ENCODE data around the gene PEAK1. TPM values are rescaled to one million over a fixed set of nuclear protein-coding genes. Genes with fewer than 3 reads are reported as not detected.
"Not testable (repeated sequence)": the region's sequence is repeated elsewhere in the genome, so short reads cannot be mapped to it uniquely, and the experiment has no call there.

The PEAK1 gene
- polyA plus RNA-seq, 3 donors from 2014 or later = 0.77 to 7.2 (median 2.5) TPM

GRCh38 chr15:77168141-77168540 is 251.8 kb downstream of the PEAK1 start:
- Mint-ChIP-seq H3K36me3 (peaks cover 0 to 8% (median 4%) of the 10 kb centered on the region in 3 donors), H3K27ac (no peak overlapping the region), H3K9me3 (peaks cover 0 to 1% (median 0%) of the 10 kb centered on the region in 6 donors), H3K4me3 (no peak overlapping the region), H3K27me3 (ENCODE audit: low read depth in 3 of 3) (no peaks in the 10 kb centered on the region), H3K4me1 (peaks cover 42 to 72% of the 10 kb centered on the region in 2 donors)
- DNase-seq = no peak

GRCh38 chr15:77167406-77167805 is 252.5 kb downstream of the PEAK1 start:
- Mint-ChIP-seq H3K4me3 (no peak overlapping the region), H3K27ac (no peak overlapping the region), H3K4me1 (peaks cover 50 to 78% of the 10 kb centered on the region in 2 donors), H3K36me3 (peaks cover 0 to 8% (median 4%) of the 10 kb centered on the region in 3 donors), H3K27me3 (ENCODE audit: low read depth in 3 of 3) (peaks cover 0 to 2% (median 0%) of the 10 kb centered on the region in 3 donors), H3K9me3 (peaks cover 0 to 1% (median 0%) of the 10 kb centered on the region in 6 donors)
- DNase-seq = no peak

- H3K4me1 Mint-ChIP-seq = peaks cover 69 to 86% of the 10 kb centered on the region in 2 donors
- H3K9me3 Mint-ChIP-seq = no peaks in the 10 kb centered on the region
- H3K27ac Mint-ChIP-seq = peak overlapping the region; percentile 56 to 94 (median 92)
- H3K4me3 Mint-ChIP-seq = peak overlapping the region; percentile 57 to 87 (median 75)
- H3K27me3 Mint-ChIP-seq (ENCODE audit: low read depth in 3 of 3) = peaks cover 0 to 2% (median 2%) of the 10 kb centered on the region in 3 donors
- peak; percentile 34 to 50 (median 38) for DNase-seq
- H3K36me3 Mint-ChIP-seq = peaks cover 0 to 4% (median 4%) of the 10 kb centered on the region in 3 donors
These were observed 256.0 kb downstream of the PEAK1 start for GRCh38 chr15:77163781-77164384.

GRCh38 chr15:77162872-77163633 is 256.9 kb downstream of the PEAK1 start:
- H3K9me3 Mint-ChIP-seq = no peaks in the 10 kb centered on the region
- peaks cover 0 to 2% (median 2%) of the 10 kb centered on the region in 3 donors for H3K27me3 Mint-ChIP-seq (ENCODE audit: low read depth in 3 of 3)
- peaks cover 70 to 83% of the 10 kb centered on the region in 2 donors for H3K4me1 Mint-ChIP-seq
- H3K27ac Mint-ChIP-seq = peak overlapping the region; percentile 56 to 94 (median 92)
- H3K4me3 Mint-ChIP-seq = peak overlapping the region; percentile 57 to 87 (median 78)
- DNase-seq = peak in 1 of 3 donors; percentile 22
- H3K36me3 Mint-ChIP-seq = peaks cover under 1 to 5% (median 4%) of the 10 kb centered on the region in 3 donors

GRCh38 chr15:77160562-77161478 is 259.1 kb downstream of the PEAK1 start:
- Mint-ChIP-seq H3K9me3 (no peaks in the 10 kb centered on the region), H3K4me1 (peaks cover 77 to 78% of the 10 kb centered on the region in 2 donors), H3K27me3 (ENCODE audit: low read depth in 3 of 3) (peaks cover 0 to 2% (median 2%) of the 10 kb centered on the region in 3 donors), H3K36me3 (peaks cover 0 to 16% (median 14%) of the 10 kb centered on the region in 3 donors), H3K27ac (peak overlapping the region; percentile 88 to 97 (median 96)), H3K4me3 (peak overlapping the region; percentile 56 to 87 (median 73))
- DNase-seq = peak; percentile 40 to 53 (median 49)

GRCh38 chr15:77156000-77156399 is 263.9 kb downstream of the PEAK1 start:
- Mint-ChIP-seq H3K36me3 (peaks cover 0 to 24% (median 18%) of the 10 kb centered on the region in 3 donors), H3K4me1 (peaks cover 34 to 36% of the 10 kb centered on the region in 2 donors), H3K27ac (peak overlapping the region in 4 of 6 donors; percentile 45 to 70 (median 50)), H3K4me3 (peak overlapping the region in 1 of 5 donors; percentile 47)
- peak; percentile 35 to 64 (median 41) for DNase-seq
- H3K27me3 Mint-ChIP-seq (ENCODE audit: low read depth in 3 of 3); H3K9me3 Mint-ChIP-seq: not testable (repeated sequence)

- H3K27ac Mint-ChIP-seq = peak overlapping the region in 1 of 6 donors; percentile 20
- DNase-seq = no peak
- H3K27me3 Mint-ChIP-seq (ENCODE audit: low read depth in 3 of 3) = peaks cover 0 to 7% (median 0%) of the 10 kb centered on the region in 3 donors
- no peaks in the 10 kb centered on the region for H3K9me3 Mint-ChIP-seq
- H3K36me3 Mint-ChIP-seq = peaks cover 0 to 5% (median 1%) of the 10 kb centered on the region in 3 donors
- H3K4me1 Mint-ChIP-seq = peaks cover 20 to 27% of the 10 kb centered on the region in 2 donors
- H3K4me3 Mint-ChIP-seq = no peak overlapping the region
These were observed 271.7 kb downstream of the PEAK1 start for GRCh38 chr15:77148191-77148590.

GRCh38 chr15:77145370-77145769 is 274.5 kb downstream of the PEAK1 start:
- peaks cover 0 to 9% (median 0%) of the 10 kb centered on the region in 3 donors for H3K27me3 Mint-ChIP-seq (ENCODE audit: low read depth in 3 of 3)
- H3K9me3 Mint-ChIP-seq = peaks cover 0 to 6% (median 0%) of the 10 kb centered on the region in 6 donors
- H3K27ac Mint-ChIP-seq = peak overlapping the region in 5 of 6 donors; percentile 22 to 97 (median 58)
- H3K4me3 Mint-ChIP-seq = no peak overlapping the region
- no peak for DNase-seq
- H3K4me1 Mint-ChIP-seq = peaks cover 31 to 45% of the 10 kb centered on the region in 2 donors
- peaks cover 4 to 11% (median 9%) of the 10 kb centered on the region in 3 donors for H3K36me3 Mint-ChIP-seq

GRCh38 chr15:77144492-77145070 is 275.3 kb downstream of the PEAK1 start:
- Mint-ChIP-seq H3K27ac (peak overlapping the region; percentile 63 to 97 (median 86)), H3K9me3 (peaks cover 0 to 14% (median 0%) of the 10 kb centered on the region in 6 donors), H3K36me3 (peaks cover 7 to 14% (median 9%) of the 10 kb centered on the region in 3 donors), H3K4me1 (peaks cover 31 to 45% of the 10 kb centered on the region in 2 donors), H3K27me3 (ENCODE audit: low read depth in 3 of 3) (peaks cover 0 to 9% (median 0%) of the 10 kb centered on the region in 3 donors), H3K4me3 (no peak overlapping the region)
- no peak for DNase-seq

- Mint-ChIP-seq H3K36me3 (peaks cover 7 to 14% (median 11%) of the 10 kb centered on the region in 3 donors), H3K4me3 (peak overlapping the region in 4 of 5 donors; percentile 8 to 68 (median 22)), H3K27me3 (ENCODE audit: low read depth in 3 of 3) (peaks cover 0 to 7% (median 0%) of the 10 kb centered on the region in 3 donors), H3K9me3 (peaks cover 0 to 14% (median 0%) of the 10 kb centered on the region in 6 donors), H3K27ac (peak overlapping the region; percentile 63 to 97 (median 86)), H3K4me1 (peaks cover 31 to 45% of the 10 kb centered on the region in 2 donors)
- DNase-seq = no peak
These were observed 275.9 kb downstream of the PEAK1 start for GRCh38 chr15:77144026-77144425.

GRCh38 chr15:77143616-77144015 is 276.3 kb downstream of the PEAK1 start:
- Mint-ChIP-seq H3K4me3 (peak overlapping the region in 4 of 5 donors; percentile 2 to 68 (median 14)), H3K36me3 (peaks cover 7 to 14% (median 13%) of the 10 kb centered on the region in 3 donors), H3K27ac (peak overlapping the region; percentile 63 to 97 (median 86)), H3K27me3 (ENCODE audit: low read depth in 3 of 3) (peaks cover 0 to 7% (median 0%) of the 10 kb centered on the region in 3 donors), H3K4me1 (peaks cover 31 to 45% of the 10 kb centered on the region in 2 donors), H3K9me3 (peaks cover 0 to 14% (median 0%) of the 10 kb centered on the region in 6 donors)
- no peak for DNase-seq

GRCh38 chr15:77143191-77143590 is 276.7 kb downstream of the PEAK1 start:
- H3K4me3 Mint-ChIP-seq = peak overlapping the region in 3 of 5 donors; percentile 0 to 44 (median 6)
- peaks cover 31 to 45% of the 10 kb centered on the region in 2 donors for H3K4me1 Mint-ChIP-seq
- H3K36me3 Mint-ChIP-seq = peaks cover 7 to 14% (median 13%) of the 10 kb centered on the region in 3 donors
- peak overlapping the region; percentile 63 to 97 (median 86) for H3K27ac Mint-ChIP-seq
- no peak for DNase-seq
- peaks cover 0 to 7% (median 0%) of the 10 kb centered on the region in 3 donors for H3K27me3 Mint-ChIP-seq (ENCODE audit: low read depth in 3 of 3)
- peaks cover 0 to 14% (median 0%) of the 10 kb centered on the region in 6 donors for H3K9me3 Mint-ChIP-seq

All from immature natural killer cell (primary cell).